ENCODE results near the gene CDH4. TPM values are rescaled to one million over a fixed set of nuclear protein-coding genes. Genes with fewer than 3 reads are reported as not detected.

CDH4 gene
- total RNA-seq, 1 donor from 2014 or later, result 12.1 TPM

DNA sequence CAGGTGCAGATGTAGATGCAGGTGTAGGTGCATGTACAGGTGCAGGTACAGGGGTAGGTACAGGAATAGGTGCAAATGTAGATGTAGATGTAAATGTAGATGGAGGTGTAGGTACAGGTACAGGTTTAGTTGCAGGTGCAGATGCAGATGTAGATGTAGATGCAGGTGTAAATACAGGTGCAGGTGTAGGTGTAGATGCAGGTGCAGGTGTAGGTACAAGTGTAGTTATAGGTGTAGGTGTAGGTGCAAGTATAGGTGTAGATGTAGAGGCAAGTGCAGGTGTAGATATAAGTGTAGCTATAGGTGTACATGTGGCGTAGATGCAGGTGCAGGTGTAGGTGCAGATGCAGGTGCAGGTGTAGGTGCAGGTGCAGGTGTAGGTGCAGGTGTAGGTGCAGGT, 34.2 kb upstream of the CDH4 start:
- H3K27me3 ChIP-seq (ENCODE audit: control insufficient read depth, insufficient read depth, low read length), result no peaks in the 10 kb centered on the region
- TF ChIP-seq, protein P1, sequence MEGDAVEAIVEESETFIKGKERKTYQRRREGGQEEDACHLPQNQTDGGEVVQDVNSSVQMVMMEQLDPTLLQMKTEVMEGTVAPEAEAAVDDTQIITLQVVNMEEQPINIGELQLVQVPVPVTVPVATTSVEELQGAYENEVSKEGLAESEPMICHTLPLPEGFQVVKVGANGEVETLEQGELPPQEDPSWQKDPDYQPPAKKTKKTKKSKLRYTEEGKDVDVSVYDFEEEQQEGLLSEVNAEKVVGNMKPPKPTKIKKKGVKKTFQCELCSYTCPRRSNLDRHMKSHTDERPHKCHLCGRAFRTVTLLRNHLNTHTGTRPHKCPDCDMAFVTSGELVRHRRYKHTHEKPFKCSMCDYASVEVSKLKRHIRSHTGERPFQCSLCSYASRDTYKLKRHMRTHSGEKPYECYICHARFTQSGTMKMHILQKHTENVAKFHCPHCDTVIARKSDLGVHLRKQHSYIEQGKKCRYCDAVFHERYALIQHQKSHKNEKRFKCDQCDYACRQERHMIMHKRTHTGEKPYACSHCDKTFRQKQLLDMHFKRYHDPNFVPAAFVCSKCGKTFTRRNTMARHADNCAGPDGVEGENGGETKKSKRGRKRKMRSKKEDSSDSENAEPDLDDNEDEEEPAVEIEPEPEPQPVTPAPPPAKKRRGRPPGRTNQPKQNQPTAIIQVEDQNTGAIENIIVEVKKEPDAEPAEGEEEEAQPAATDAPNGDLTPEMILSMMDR (IDR thresholded peaks at IDR 0.05; ENCODE audit: insufficient read depth, low read length, severe bottlenecking), result no peak
- H3K36me3 ChIP-seq (ENCODE audit: control insufficient read depth, insufficient read depth, low read length), result no peaks in the 10 kb centered on the region
- no peak overlapping the region for H3K4me3 ChIP-seq (ENCODE audit: low read depth, low read length)
- DNase-seq (ENCODE audit: low read depth) (no peak), FAIRE-seq (no peak)

DNA sequence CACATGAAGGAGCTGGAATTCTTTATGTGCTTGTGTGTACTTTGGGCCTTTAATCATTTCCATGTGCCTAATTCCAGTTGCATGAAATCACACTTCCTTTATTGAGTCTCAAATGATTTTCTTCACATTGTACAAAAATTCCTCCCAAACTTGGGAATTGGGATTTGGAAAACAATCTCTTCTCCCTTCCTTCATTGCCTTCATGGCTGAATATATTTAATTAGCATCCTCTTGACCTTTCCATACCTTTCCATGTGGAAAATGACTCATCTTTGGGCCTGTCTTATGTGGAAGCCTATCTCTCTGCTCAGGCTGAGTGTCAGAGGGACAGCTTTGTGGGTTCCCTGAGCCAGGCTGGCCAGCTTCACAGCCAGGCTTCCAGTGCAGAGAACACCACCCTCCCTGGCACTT, 33.0 kb upstream of the CDH4 start:
- FAIRE-seq (no peak), DNase-seq (ENCODE audit: low read depth) (no peak)
- no peak overlapping the region for H3K4me3 ChIP-seq (ENCODE audit: low read depth, low read length)
- H3K27me3 ChIP-seq (ENCODE audit: control insufficient read depth, insufficient read depth, low read length), result no peaks in the 10 kb centered on the region
- TF ChIP-seq, protein P1 (IDR thresholded peaks at IDR 0.05; ENCODE audit: insufficient read depth, low read length, severe bottlenecking), result no peak
- H3K36me3 ChIP-seq (ENCODE audit: control insufficient read depth, insufficient read depth, low read length), result no peaks in the 10 kb centered on the region

DNA sequence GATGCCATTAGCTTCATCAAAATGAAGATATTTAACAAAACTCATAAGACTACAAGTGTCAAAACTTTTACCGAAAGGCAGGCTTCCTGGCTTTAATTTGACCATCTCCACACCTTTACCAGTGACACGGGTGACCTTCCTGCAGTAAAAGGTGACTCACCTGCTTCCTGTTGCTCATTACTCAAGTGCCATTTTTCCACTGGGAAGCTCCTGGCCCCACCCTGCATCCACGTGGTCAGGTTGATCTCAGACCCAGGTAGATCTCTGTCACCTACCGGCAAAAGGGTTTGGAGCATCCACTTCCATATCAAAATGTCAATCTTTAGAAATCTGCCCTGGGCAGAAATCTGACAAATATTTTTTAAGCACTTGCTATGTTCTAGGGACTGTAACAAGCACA, 31.9 kb upstream of the CDH4 start:
- no peaks in the 10 kb centered on the region for H3K27me3 ChIP-seq (ENCODE audit: control insufficient read depth, insufficient read depth, low read length)
- DNase-seq (ENCODE audit: low read depth), result peak; percentile 4
- H3K36me3 ChIP-seq (ENCODE audit: control insufficient read depth, insufficient read depth, low read length), result no peaks in the 10 kb centered on the region
- TF ChIP-seq, protein P1 (IDR thresholded peaks at IDR 0.05; ENCODE audit: insufficient read depth, low read length, severe bottlenecking), result no peak
- H3K4me3 ChIP-seq (ENCODE audit: low read depth, low read length), result no peak overlapping the region
- no peak for FAIRE-seq

DNA sequence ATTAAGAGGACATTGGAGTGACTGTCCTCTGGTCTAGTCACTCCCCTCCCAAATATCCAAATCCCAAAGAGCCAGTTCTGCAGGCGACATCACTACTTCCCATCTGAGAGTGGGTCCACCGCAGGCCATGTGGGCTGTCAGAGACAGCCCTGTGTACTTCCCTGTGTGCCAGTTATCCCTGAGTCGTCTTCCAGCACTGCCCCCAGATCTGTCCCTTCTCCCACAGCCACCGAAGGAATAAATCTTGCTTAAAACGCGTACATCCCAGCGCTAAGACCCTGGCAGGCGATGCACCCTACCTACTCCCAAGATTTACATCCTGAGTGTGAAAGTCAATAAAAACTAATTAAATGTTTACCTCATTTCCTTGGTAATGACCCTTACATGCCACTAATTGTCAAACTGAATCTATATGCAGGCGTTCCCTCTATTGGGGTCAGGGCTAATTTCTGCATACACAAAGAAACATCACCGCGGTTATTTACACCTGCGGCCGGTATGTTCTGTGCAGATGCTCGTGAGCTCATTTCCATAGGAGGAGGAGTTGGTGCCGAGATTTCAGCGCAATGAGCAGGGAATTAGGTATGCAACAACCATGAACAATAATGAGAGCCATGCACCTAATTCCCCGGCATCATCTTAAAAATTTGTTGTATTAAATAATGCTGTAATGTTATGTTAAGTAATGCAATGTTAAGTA, 31.3 kb upstream of the CDH4 start:
- Histone ChIP-seq H3K36me3 (ENCODE audit: control insufficient read depth, insufficient read depth, low read length) (no peaks in the 10 kb centered on the region), H3K27me3 (ENCODE audit: control insufficient read depth, insufficient read depth, low read length) (no peaks in the 10 kb centered on the region), H3K4me3 (ENCODE audit: low read depth, low read length) (no peak overlapping the region)
- TF ChIP-seq, protein P1 (IDR thresholded peaks at IDR 0.05; ENCODE audit: insufficient read depth, low read length, severe bottlenecking), result no peak
- DNase-seq (ENCODE audit: low read depth) (no peak), FAIRE-seq (no peak)

DNA sequence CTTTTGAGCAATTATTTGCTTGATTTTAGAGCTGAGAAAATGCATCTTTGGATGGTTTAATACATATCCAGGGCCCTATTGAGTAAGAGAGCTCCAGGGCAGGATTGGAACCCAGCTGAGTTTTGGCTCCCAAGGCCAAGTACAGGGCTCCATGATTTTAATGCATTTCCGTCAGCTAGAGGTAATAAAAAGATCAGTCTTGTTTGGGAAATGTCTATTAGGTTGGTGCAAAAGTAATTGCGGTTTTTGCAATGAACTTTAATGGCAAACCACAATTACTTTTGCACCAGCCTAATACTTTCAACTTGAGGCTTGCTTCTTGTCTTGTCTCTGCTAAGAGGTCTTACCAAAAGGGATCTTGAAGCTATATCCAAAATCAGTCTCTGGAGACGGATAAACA, 29.4 kb upstream of the CDH4 start:
- DNase-seq (ENCODE audit: low read depth) (no peak), FAIRE-seq (no peak)
- TF ChIP-seq, protein P1 (IDR thresholded peaks at IDR 0.05; ENCODE audit: insufficient read depth, low read length, severe bottlenecking), result no peak
- no peaks in the 10 kb centered on the region for H3K27me3 ChIP-seq (ENCODE audit: control insufficient read depth, insufficient read depth, low read length)
- no peak overlapping the region for H3K4me3 ChIP-seq (ENCODE audit: low read depth, low read length)
- no peaks in the 10 kb centered on the region for H3K36me3 ChIP-seq (ENCODE audit: control insufficient read depth, insufficient read depth, low read length)

DNA sequence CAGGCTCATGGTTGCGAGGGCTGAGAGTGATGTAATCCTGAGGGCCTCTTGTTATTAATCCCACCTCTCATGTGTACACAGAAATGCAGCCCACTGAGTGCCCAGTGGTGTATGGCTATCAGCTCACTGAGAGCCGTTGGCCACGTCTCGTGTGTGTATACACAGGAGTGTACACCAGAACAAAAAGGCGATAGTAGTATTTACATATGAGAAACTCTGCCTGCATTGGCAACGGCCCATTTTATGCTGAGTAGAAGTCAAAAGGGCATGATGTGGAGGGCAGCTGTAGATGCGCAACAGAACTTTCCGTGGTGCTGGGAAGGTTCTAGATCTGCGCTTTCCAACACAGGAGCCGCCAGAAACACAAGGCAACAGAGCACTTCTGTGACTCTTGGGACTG, 28.9 kb upstream of the CDH4 start:
- H3K27me3 ChIP-seq (ENCODE audit: control insufficient read depth, insufficient read depth, low read length), result no peaks in the 10 kb centered on the region
- TF ChIP-seq, protein P1 (IDR thresholded peaks at IDR 0.05; ENCODE audit: insufficient read depth, low read length, severe bottlenecking), result no peak
- FAIRE-seq, result no peak

More for the DNA sequence above, 28.9 kb upstream of the CDH4 start:
- Histone ChIP-seq H3K36me3 (ENCODE audit: control insufficient read depth, insufficient read depth, low read length) (no peaks in the 10 kb centered on the region), H3K4me3 (ENCODE audit: low read depth, low read length) (no peak overlapping the region)
- DNase-seq (ENCODE audit: low read depth), result no peak
